ENCODE measurements around the gene CCDC178.
"Not testable (repeated sequence)": the region's sequence is repeated elsewhere in the genome, so short reads cannot be mapped to it uniquely, and the experiment has no call there.

CCDC178 gene

GRCh38 chr18:33010149-33010548 lies 430.4 kb downstream of the CCDC178 start:
- TF ChIP-seq POLR2A (IDR thresholded peaks at IDR 0.05; ENCODE audit: low read depth, low read length) = no peak
- FAIRE-seq (no peak), DNase-seq (ENCODE audit: insufficient read length, low spot score) (no peak)

DNA sequence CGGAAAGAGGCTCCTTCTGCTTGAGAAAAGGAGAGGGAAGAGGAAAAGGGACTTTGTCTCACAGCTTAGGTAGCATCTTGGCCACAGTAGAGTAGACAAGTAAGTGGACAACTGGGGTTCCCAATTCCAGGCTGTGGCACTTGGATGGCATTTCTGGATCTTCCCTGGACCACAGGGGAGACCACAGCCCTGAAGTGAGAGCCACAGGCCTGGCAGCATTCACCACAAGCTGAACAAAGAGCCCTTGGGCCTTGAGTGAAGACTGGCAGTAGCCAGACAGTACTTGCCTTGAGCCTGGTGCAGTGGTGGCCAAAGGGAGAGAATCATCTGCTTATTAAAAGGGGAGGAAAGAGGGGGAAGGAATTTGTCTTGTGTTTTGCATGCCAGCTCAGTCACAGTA lies 441.6 kb downstream of the CCDC178 start:
- TF ChIP-seq POLR2A (IDR thresholded peaks at IDR 0.05; ENCODE audit: low read depth, low read length) = no peak
- DNase-seq (ENCODE audit: insufficient read length, low spot score) = no peak
- FAIRE-seq = no peak

GRCh38 chr18:32998285-32998684 lies 442.2 kb downstream of the CCDC178 start:
- DNase-seq (ENCODE audit: insufficient read length, low spot score) (no peak), FAIRE-seq (no peak)
- TF ChIP-seq POLR2A (IDR thresholded peaks at IDR 0.05; ENCODE audit: low read depth, low read length) = no peak

DNA sequence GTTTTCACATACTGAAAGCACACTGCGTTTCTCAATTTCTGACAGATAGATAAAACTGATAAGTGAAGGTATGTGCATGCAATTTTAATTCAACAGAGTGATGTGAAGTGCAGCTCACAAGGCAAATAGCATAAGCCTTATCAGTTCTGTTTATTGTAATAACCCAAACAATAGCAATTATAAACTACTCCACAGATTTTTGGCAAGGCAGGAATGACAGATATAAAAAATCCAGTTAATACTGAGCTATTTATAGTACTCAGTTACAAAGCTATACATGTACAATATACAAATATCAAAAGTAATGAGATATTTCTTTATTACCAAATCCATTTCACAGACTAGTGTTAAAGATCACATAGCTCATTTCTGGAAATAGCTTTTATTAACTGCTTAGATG lies 456.8 kb downstream of the CCDC178 start:
- FAIRE-seq (no peak), DNase-seq (ENCODE audit: insufficient read length, low spot score) (no peak)
- TF ChIP-seq POLR2A (IDR thresholded peaks at IDR 0.05; ENCODE audit: low read depth, low read length) = no peak

GRCh38 chr18:32980896-32981295 lies 459.6 kb downstream of the CCDC178 start:
- FAIRE-seq (no peak), DNase-seq (ENCODE audit: insufficient read length, low spot score) (no peak)
- TF ChIP-seq POLR2A (IDR thresholded peaks at IDR 0.05; ENCODE audit: low read depth, low read length) = no peak

- no peak for TF ChIP-seq POLR2A (IDR thresholded peaks at IDR 0.05; ENCODE audit: low read depth, low read length)
- FAIRE-seq (no peak), DNase-seq (ENCODE audit: insufficient read length, low spot score) (no peak)
Observed at GRCh38 chr18:32975501-32975900, 465.0 kb downstream of the CCDC178 start.

GRCh38 chr18:32975163-32975436 lies 465.4 kb downstream of the CCDC178 start:
- no peak for TF ChIP-seq POLR2A (IDR thresholded peaks at IDR 0.05; ENCODE audit: low read depth, low read length)
- FAIRE-seq (no peak), DNase-seq (ENCODE audit: insufficient read length, low spot score) (no peak)

GRCh38 chr18:32974421-32975162 lies 465.9 kb downstream of the CCDC178 start:
- TF ChIP-seq POLR2A (IDR thresholded peaks at IDR 0.05; ENCODE audit: low read depth, low read length) = no peak
- FAIRE-seq (no peak), DNase-seq (ENCODE audit: insufficient read length, low spot score) (no peak)

DNA sequence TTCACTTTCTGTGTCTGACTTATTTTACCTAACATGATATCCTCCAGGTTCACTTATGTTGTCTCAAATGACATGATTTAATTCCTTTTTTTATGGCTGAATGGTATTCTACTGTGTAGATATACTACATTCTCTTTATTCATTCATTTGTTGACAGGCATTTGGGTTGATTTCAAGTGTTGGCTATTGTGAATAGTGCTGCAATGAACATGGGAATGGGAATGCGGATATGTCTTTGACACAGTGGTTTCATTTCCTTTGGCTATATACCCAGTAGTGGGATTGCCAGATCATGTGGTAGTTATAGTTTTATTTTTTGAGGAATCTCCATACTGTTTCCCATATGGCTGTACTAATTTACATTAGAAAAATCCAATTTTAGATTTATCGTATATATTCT lies 472.3 kb downstream of the CCDC178 start:
- TF ChIP-seq POLR2A (IDR thresholded peaks at IDR 0.05; ENCODE audit: low read depth, low read length) = no peak
- no peak for FAIRE-seq

DNA sequence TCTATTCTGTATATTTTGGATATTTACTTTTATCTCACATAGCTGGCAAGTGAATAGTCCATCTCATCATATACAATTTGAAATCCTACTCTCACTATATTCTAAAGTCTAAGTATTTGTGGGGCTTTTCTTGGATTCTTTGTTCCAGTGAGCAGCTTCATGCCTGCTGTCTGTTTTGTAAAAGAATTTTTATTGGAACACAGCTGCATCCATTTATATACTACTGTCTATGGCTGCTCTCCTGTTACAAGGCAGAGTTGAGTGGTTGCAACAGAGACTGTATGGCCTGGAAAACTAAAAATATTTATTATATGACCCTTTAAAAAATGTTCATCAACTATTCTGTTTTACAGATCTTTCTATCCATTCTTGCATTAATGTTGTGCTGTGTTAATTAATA lies 474.4 kb downstream of the CCDC178 start:
- FAIRE-seq = no peak
- no peak for TF ChIP-seq POLR2A (IDR thresholded peaks at IDR 0.05; ENCODE audit: low read depth, low read length)
- DNase-seq (ENCODE audit: insufficient read length, low spot score) = no peak

More for the DNA sequence above, 472.3 kb downstream of the CCDC178 start:
- DNase-seq (ENCODE audit: insufficient read length, low spot score) = no peak

DNA sequence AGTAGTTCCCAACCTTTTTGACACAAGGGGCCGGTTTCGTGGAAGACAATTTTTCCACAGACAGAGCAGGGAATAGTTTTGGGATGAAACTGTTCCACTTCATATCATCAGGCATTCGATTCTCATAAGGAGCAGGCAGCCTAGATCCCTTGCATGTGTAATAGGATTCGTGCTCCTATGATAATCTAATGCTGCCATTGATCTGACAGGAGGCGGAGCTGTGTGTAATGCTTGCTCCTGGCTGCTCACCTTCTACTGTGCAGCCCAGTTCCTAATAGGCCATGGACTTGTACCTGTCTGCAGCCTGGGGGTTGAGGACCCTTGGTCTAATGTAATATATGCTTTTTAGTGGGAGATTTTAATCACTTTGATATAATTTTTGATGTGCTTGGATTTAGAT lies 479.0 kb downstream of the CCDC178 start:
- no peak for FAIRE-seq
- TF ChIP-seq POLR2A (IDR thresholded peaks at IDR 0.05; ENCODE audit: low read depth, low read length) = no peak

GRCh38 chr18:32958746-32959145 lies 481.8 kb downstream of the CCDC178 start:
- no peak for FAIRE-seq
- DNase-seq (ENCODE audit: insufficient read length, low spot score) = no peak
- no peak for TF ChIP-seq POLR2A (IDR thresholded peaks at IDR 0.05; ENCODE audit: low read depth, low read length)

More for the DNA sequence above, 479.0 kb downstream of the CCDC178 start:
- no peak for DNase-seq (ENCODE audit: insufficient read length, low spot score)

GRCh38 chr18:32956591-32957315 lies 483.8 kb downstream of the CCDC178 start:
- TF ChIP-seq POLR2A (IDR thresholded peaks at IDR 0.05; ENCODE audit: low read depth, low read length) = no peak
- FAIRE-seq (no peak), DNase-seq (ENCODE audit: insufficient read length, low spot score) (no peak)

GRCh38 chr18:32952318-32952717 lies 488.2 kb downstream of the CCDC178 start:
- not testable (repeated sequence) for FAIRE-seq; DNase-seq (ENCODE audit: insufficient read length, low spot score)

- FAIRE-seq (no peak), DNase-seq (ENCODE audit: insufficient read length, low spot score) (no peak)
- TF ChIP-seq POLR2A (IDR thresholded peaks at IDR 0.05; ENCODE audit: low read depth, low read length) = no peak
Observed at GRCh38 chr18:32937597-32937996, 502.9 kb downstream of the CCDC178 start.

Measured in H54 (cell line).